Kidney epithelial cell (primary cell): ENCODE results near the gene VGLL1. TPM values are rescaled to one million over a fixed set of nuclear protein-coding genes. Genes with fewer than 3 reads are reported as not detected.

Experiments used
- DNase-seq: peaks from one replicate; pipeline ENCODE4 v3.0.0-alpha.2; 2010; ENCODE audit warnings: low read depth
- H3K27me3 ChIP-seq: 2 replicates; pipeline ENCODE4 v1.6.0; 2011; ENCODE audit warnings: low read length; ENCODE audit not compliant: control insufficient read depth, insufficient read depth
- H3K36me3 ChIP-seq: 2 replicates; pipeline ENCODE4 v1.5.1; 2011; ENCODE audit warnings: low read length; ENCODE audit not compliant: control insufficient read depth, insufficient read depth
- H3K4me3 ChIP-seq: 2 replicates; pipeline ENCODE4 v1.5.1; 2011; ENCODE audit warnings: low read depth, mild to moderate bottlenecking, control low read depth, low read length
- total RNA-seq: library from RNA; depleted of rRNA; stranded (reverse); fragments of >200 nt; gene quantifications from 2 replicates; pipeline ENCODE4 v1.2.3, GENCODE V29; 2015
- TF ChIP-seq, protein P1 (sequence below): IDR thresholded peaks from 2 replicates; pipeline ENCODE4 v1.5.1; 2011; ENCODE audit warnings: mild to moderate bottlenecking, moderate library complexity, low read length, control low read depth, inconsistent platforms; ENCODE audit not compliant: insufficient read depth, poor library complexity, severe bottlenecking

The VGLL1 gene
- total RNA-seq, 1 donor from 2014 or later, result 1.3 TPM

DNA sequence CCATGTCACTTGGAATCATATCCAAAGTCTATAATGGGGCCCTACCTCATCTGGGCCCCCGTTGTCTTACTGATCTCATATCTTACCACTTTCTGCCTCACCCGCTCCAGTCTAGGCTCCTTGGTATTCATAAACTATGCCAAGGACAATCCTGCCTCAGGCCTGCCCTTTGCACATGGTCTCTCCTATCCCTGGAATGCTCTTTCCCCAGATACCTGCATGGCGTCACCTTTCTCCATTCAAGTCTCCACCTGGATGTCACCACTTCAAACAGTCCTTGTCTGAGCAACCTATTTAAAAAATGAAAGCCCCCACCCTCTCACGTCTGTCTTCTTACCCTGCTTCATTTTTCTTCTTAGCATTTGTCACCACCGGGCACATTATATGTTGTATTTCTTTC, 8.2 kb downstream of the VGLL1 start:
- H3K36me3 ChIP-seq, result no peaks in the 10 kb centered on the region
- DNase-seq, result no peak
- TF ChIP-seq, protein P1, sequence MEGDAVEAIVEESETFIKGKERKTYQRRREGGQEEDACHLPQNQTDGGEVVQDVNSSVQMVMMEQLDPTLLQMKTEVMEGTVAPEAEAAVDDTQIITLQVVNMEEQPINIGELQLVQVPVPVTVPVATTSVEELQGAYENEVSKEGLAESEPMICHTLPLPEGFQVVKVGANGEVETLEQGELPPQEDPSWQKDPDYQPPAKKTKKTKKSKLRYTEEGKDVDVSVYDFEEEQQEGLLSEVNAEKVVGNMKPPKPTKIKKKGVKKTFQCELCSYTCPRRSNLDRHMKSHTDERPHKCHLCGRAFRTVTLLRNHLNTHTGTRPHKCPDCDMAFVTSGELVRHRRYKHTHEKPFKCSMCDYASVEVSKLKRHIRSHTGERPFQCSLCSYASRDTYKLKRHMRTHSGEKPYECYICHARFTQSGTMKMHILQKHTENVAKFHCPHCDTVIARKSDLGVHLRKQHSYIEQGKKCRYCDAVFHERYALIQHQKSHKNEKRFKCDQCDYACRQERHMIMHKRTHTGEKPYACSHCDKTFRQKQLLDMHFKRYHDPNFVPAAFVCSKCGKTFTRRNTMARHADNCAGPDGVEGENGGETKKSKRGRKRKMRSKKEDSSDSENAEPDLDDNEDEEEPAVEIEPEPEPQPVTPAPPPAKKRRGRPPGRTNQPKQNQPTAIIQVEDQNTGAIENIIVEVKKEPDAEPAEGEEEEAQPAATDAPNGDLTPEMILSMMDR, result no peak

DNA sequence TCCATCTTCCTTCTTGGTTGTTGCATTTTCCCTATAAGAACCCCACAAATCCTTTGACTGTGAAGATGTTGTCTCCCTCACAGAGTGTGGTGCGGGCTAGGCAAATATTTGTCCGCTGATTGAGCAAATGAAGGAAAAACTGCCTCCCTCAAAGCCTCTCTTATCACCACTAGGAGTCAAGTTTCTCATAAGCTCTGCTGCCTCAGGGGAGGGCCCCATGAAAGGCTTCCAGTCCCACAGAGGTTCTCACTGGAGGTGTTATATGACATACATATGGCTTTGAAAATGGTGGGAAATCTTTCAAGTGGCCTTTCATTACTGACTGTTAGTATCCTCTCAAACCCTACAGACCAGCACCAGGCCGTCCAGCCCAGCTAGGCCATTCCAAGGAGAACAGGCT, 9.3 kb downstream of the VGLL1 start:
- Histone ChIP-seq H3K36me3 (no peaks in the 10 kb centered on the region), H3K27me3 (no peaks in the 10 kb centered on the region)

More for the DNA sequence above, 8.2 kb downstream of the VGLL1 start:
- Histone ChIP-seq H3K4me3 (no peak overlapping the region), H3K27me3 (no peaks in the 10 kb centered on the region)

DNA sequence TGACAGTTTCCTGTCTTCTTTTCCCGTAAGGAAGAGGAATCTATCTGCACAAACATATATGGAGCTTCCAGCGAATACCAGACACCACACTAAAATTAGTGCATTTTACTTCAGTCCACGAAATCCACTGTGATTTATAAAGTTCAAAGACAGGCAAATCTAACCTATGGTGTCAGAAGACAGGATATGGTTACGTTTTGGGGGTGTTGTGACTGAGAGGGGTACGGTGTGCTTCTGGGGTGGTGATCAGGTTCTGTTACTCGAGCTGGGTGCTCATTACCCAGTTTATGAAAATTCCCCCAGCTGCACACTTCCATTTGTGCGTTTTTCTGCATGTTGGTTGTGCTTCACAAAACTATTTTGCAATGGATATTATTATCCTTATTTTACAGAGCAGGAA, 10.3 kb downstream of the VGLL1 start:
- TF ChIP-seq, protein P1, result no peak
- Histone ChIP-seq H3K36me3 (no peaks in the 10 kb centered on the region), H3K27me3 (no peaks in the 10 kb centered on the region), H3K4me3 (no peak overlapping the region)
- DNase-seq, result no peak

More for the DNA sequence above, 9.3 kb downstream of the VGLL1 start:
- TF ChIP-seq, protein P1, result no peak
- no peak overlapping the region for H3K4me3 ChIP-seq
- DNase-seq, result no peak

DNA sequence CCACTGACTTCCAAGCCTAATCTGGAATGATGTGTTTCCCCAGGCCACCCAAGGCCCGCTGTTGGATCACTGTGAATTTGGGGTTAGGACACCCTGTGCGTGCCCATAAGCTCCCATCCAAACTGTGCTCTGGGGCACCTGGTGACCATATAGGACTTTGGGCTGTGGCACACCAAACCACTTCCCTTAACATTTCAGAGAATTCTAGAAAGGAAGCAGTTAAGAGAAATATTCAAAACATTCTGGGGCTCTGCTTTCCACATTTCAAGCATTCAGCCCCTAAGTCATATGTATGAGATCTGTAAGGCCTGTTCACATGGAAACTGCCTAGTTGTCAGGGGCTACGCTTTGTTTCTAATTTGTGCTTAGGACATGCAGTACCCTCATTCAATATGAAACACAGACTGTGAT, 14.4 kb downstream of the VGLL1 start:
- no peaks in the 10 kb centered on the region for H3K27me3 ChIP-seq
- H3K4me3 ChIP-seq, result no peak overlapping the region
- H3K36me3 ChIP-seq, result no peaks in the 10 kb centered on the region
- TF ChIP-seq, protein P1, result no peak
- no peak for DNase-seq

DNA sequence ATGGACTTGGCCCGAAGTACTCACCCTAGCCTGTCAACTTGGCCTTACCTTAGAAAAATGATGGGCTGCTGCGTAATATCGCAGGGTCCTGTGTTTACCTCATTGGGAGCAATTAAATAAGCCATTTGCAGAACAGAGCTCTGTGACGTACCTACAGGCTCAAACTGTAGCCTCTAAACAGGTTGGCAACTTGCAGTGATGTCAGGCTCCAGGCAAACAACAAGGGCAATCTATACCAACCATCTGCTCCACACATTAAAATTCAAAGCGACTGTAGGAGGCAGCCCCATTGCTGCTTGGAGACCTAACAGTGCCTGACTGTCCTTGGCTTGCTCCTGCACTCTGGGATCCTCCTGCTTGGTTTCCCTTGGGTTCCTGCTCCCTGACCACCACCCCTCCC, 17.2 kb downstream of the VGLL1 start:
- Histone ChIP-seq H3K4me3 (no peak overlapping the region), H3K27me3 (no peaks in the 10 kb centered on the region), H3K36me3 (no peaks in the 10 kb centered on the region)
- TF ChIP-seq, protein P1, result no peak
- DNase-seq, result no peak

DNA sequence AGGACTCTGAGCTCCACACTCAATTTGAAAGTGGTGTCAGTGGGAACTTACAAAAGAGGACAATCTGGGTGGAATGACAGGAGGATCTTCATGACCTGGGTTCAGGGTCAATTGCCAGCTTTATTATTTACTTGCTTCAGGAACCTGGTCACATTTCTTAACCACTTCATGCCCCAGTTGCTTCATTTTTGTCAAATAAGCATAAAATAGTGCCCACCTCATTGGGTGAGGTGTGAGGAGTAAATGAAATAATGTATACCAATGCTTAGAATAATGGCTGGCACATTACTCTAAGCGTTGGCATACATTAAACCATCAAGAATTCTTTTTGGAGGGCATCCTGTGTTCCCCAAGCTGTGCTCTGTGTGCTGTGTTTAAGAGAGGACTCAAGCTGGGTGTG, 19.4 kb downstream of the VGLL1 start:
- Histone ChIP-seq H3K27me3 (no peaks in the 10 kb centered on the region), H3K4me3 (no peak overlapping the region), H3K36me3 (no peaks in the 10 kb centered on the region)
- DNase-seq, result no peak
- TF ChIP-seq, protein P1, result no peak
